GM11168 (cell line): ENCODE measurements around the gene PCDHGC3.

Experiments used
- in situ Hi-C: fragments of 300-500 bp; cut with MboI; formaldehyde crosslinking; loops from one replicate; pipeline ENCODE4 v1.12.0; 2022; ENCODE audit warnings: low sequenced_read_pairs; ENCODE audit not compliant: unreplicated experiment

The PCDHGC3 gene

DNA sequence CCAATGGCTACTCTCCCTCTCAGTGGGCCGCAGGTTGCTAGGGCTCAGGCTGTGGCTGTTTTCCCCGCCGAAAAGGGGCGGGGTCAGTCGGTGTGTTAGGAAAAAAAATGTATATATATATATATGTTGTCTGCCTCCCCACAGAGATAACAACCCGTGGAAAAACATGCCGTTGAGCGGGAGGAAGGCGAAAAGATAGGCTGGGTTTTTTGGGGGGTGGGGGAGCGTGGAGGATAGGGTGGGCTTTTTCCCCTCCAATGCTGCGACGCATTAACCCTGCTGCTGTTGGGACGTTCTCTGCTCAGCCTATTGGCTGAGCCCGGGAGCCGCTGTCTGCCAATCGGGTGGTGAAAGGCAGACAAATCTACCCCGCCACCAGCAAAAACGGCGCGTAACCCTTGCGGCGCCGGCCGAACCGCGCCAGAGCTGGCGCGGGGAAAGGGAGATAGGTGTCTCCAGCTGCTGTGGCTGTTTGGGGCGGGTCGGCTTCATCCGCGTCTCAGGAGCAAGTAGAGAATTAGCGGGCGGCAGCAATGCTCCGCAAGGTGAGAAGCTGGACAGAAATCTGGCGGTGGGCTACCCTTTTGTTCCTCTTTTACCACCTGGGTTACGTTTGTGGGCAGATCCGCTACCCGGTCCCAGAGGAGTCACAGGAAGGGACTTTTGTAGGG lies 9.0 kb downstream of the PCDHGC3 start, which contains the start of gene PCDHGC4:
TSS of gene PCDHGC4 (plus strand) at position 390 of the 671 bp plus-strand sequence. CDS start at position 534, 144 bp downstream.
- in situ Hi-C loops, result no loop called here

DNA sequence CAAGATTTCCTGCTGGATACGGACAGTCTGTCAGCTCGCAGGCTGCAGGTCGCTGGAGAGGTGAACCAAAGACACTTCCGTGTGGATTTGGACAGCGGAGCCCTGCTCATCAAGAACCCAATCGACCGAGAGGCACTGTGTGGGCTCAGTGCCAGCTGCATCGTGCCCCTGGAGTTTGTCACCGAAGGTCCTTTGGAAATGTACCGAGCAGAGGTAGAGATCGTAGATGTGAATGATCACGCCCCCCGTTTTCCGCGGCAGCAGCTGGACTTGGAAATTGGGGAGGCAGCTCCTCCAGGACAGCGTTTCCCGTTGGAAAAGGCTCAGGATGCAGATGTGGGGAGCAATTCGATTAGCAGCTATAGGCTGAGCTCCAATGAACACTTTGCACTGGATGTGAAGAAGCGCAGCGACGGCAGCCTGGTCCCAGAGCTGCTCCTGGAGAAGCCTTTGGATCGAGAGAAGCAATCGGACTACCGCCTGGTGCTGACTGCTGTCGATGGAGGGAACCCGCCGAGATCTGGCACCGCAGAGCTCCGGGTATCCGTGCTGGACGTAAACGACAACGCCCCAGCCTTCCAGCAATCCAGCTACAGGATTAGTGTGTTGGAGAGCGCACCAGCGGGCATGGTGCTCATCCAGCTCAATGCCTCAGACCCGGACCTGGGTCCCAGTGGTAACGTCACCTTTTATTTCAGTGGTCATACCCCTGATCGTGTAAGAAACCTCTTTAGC lies 9.7 kb downstream of the PCDHGC3 start:
- in situ Hi-C loops, result no loop called here

DNA sequence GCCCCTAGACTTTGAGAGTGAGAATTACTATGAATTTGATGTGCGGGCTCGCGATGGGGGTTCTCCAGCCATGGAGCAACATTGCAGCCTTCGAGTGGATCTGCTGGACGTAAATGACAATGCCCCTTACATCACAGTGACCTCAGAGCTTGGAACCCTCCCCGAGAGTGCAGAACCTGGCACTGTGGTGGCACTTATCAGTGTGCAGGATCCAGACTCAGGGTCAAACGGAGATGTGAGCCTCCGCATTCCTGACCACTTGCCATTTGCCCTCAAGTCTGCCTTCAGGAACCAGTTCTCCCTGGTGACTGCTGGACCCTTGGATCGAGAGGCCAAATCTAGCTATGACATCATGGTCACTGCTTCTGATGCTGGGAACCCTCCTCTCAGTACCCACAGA lies 10.3 kb downstream of the PCDHGC3 start:
- in situ Hi-C loops, result no loop called here

DNA sequence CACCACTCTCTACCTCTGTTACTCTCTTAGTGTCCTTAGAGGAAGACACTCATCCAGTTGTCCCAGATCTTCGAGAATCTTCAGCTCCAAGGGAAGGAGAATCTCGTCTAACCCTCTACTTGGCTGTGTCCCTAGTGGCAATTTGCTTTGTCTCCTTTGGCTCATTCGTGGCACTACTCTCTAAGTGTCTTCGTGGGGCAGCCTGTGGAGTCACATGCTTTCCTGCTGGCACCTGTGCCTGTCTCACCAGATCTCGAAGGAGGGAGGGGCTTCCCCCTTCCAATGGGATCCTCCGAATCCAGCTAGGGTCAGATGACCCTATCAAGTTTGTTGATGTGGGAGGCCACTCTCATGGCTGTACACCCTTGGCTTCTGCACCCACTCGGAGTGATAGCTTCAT lies 11.4 kb downstream of the PCDHGC3 start:
- in situ Hi-C loops, result no loop called here

DNA sequence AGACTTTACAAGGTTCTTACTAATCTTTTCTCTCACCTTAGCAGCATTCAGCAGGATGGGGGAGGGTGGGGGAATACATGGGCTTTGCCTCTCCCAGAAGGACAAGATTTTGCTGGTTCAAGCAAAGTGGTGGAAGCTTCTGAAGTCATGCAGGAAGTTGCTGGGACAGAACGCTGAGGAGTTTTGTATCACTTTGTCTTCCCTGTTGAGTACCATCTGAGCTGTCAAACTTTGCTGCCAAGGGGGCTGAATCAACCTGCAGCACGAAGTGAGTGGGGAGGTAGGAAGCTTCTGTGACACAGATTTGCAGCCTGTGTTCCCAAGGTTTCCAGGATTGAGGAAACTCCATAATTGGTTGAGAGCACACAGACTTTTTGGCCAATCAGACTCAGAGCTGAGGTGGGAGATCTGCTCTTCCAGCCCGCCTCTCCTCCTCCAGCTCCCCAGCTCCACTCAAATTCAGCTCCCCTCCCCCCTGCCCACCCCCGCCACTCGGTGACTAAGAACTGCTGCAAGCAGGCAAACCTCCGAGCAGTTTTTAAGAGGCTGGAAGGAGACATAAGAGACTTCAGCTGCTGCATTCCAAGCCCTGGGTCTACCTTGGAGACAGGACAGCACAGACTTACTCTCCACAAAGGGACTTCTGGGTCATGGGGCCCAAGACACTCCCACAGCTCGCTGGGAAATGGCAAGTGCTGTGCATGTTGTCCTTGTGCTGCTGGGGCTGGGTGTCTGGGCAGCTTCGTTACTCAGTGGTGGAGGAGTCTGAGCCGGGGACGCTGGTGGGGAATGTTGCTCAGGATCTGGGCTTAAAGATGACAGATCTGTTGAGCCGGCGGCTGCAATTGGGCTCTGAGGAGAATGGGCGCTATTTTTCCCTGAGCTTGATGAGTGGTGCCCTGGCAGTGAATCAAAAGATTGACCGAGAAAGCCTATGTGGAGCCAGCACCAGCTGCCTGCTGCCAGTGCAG lies 13.1 kb downstream of the PCDHGC3 start, which contains the start of gene PCDHGC5:
TSS of gene PCDHGC5 (plus strand) at position 491 of the 971 bp plus-strand sequence. CDS start at position 651, 160 bp downstream.
- in situ Hi-C loops, result no loop called here

DNA sequence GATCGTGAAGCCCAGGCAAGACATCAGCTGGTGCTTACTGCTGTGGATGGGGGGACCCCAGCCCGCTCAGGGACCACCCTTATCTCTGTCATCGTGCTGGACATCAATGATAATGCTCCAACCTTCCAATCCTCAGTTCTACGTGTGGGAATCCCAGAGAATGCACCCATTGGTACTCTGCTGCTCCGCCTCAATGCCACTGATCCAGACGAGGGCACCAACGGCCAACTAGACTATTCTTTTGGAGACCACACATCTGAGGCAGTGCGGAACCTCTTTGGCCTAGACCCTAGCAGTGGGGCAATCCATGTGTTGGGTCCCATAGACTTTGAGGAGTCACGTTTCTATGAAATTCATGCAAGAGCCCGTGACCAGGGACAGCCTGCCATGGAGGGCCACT lies 14.1 kb downstream of the PCDHGC3 start:
- in situ Hi-C loops, result no loop called here

DNA sequence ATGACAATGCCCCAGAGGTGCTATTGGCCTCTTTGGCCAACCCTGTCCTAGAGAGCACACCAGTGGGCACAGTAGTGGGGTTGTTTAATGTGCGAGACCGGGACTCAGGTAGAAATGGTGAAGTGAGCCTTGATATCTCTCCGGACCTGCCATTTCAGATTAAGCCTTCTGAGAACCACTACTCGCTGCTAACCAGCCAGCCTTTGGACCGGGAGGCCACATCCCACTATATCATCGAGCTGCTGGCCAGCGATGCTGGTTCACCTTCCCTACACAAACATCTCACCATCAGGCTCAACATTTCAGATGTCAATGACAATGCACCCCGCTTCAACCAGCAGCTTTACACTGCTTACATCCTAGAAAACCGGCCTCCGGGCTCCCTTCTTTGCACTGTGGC lies 14.5 kb downstream of the PCDHGC3 start:
- in situ Hi-C loops, result no loop called here

DNA sequence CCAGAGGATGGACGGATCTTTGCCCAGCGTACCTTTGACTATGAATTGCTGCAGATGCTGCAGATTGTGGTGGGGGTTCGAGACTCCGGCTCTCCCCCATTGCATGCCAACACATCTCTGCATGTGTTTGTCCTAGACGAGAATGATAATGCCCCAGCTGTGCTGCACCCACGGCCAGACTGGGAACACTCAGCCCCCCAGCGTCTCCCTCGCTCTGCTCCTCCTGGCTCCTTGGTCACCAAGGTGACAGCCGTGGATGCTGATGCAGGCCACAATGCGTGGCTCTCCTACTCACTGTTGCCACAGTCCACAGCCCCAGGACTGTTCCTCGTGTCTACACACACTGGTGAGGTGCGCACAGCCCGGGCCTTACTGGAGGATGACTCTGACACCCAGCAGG lies 15.0 kb downstream of the PCDHGC3 start:
- in situ Hi-C loops, result no loop called here

DNA sequence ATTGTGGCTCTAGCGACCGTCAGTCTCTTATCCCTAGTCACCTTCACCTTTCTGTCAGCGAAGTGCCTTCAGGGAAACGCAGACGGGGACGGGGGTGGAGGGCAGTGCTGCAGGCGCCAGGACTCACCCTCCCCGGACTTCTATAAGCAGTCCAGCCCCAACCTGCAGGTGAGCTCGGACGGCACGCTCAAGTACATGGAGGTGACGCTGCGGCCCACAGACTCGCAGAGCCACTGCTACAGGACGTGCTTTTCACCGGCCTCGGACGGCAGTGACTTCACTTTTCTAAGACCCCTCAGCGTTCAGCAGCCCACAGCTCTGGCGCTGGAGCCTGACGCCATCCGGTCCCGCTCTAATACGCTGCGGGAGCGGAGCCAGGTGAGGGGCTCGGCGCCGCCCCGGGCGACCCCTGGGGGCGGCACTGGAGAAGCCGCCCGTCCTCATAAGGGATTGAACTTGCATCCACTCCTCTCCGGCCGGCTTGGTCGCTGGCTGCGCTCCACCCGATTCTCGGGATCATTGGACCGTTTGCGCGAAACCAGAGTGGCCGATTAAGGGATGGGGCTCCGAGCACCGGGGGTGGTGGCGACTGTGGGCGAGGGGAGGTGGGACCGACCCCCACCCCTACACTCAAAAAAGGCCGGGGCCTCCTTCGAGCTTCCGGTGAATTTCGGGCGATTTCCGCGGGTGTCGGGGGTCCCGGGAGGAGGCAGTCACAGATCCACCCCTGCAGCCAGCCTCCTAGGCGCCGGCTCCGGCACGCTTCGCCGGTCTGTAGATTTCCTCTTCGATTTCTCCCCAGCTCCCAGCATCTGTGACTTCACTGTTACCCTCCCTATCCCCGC lies 15.8 kb downstream of the PCDHGC3 start:
- in situ Hi-C loops, result no loop called here

DNA sequence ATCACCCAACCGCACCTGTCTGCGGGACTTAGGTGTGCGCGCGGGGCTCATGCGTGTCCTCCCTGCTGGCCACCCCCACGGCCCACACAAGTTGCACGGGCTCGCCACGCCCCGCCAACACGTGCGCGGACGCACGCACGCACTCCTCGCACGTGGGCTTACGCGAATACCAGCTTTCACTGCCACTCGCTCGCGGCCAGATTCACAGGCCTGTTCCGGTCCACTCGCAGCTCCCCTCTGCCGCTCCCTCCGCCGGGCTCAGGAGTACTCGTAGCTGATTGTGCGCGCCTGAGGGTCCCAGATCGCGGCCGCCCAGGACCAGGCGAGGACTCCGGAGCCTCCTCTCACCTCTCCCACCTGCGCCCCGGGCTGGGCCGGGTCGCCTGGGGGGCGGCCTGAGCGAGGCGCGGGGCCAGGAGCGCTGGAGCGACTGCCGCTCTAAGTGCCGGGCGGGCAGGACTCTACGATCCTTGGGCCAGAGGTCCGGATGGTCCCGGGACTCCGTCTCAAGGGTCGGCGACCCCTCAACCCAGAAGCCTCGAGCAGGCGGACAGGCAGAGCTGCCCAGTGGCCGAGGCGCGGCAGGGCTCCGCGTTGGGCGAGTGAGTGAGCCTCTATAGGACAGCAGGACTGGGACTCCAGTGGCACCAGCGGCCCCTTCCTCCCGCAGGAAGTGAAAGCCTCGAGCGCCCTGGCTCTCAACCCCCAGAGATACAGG lies 16.6 kb downstream of the PCDHGC3 start:
- in situ Hi-C loops, result no loop called here

DNA sequence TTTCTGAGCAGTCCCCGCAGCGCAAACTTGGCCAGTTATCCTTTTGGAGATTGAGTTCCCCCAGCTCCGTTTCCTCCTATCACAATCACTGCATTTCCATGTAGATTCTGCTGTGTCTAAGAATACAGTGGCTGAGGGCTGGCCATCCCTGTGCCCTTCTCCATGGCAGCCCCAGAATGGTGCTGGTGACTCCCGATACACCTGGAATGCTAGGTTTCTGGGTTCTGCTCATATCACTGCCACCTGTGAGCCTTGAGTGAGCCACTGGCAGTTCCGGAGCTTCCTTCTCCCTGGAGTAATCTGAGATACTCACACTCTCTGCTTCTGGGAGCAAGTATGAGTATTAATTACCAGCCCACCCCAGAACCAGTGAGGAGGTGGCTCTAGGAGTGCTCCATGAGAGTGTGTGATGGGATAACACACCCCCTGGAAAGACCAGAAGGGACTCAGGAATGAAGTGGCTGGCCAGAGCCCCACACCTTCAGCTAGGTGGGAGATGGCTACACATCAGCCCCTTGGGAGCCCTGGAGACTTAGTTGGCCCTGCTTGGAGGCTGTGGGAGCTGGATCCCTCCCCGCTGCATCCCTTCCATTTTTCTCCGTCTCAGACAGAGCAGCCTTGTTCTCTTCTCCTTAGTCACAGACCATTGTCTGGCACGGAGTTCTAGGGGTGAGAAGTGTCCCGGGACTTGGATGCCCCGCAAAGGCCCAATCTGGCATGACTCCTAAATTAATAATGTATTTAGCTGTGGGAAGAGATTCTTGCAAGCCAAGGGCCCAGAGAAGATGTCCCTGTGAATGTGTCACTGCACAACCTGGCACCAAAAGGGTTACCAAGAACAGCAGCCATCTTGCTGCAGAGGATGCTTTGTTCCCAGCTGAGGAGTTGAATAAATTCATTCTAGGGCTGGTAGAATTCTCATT lies 18.0 kb downstream of the PCDHGC3 start:
- in situ Hi-C loops, result no loop called here

DNA sequence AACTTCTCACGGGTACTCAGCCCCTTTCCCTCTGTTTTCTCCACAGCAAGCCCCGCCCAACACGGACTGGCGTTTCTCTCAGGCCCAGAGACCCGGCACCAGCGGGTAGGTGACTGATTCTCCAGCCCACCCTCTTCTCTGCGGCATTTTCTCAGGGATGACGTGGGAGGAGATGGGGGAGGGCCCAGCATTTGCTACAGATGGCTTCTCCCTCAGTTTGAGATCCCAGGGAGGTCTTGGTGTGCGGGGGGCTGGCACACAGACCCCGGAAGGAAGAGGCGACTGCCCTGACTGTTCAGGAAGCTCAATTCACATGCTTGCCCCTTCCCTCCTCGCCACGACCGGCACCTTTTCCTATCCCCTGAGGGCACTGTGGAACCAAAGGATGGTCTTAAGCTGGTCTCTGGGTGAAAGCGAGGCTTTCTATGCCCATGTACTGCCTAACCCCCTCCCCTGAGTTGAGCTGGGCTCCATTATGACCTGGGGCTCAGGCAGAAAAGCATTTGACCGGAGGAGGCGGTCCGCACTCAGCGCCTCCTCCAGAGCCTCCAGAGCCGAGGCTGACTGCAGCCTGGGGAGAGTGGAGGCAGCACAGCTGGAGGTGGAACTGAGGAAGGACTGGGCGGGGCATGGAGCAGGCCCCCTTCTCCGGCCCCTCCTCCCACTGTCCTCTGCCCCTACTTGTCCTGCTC lies 19.1 kb downstream of the PCDHGC3 start:
- in situ Hi-C loops, result no loop called here

DNA sequence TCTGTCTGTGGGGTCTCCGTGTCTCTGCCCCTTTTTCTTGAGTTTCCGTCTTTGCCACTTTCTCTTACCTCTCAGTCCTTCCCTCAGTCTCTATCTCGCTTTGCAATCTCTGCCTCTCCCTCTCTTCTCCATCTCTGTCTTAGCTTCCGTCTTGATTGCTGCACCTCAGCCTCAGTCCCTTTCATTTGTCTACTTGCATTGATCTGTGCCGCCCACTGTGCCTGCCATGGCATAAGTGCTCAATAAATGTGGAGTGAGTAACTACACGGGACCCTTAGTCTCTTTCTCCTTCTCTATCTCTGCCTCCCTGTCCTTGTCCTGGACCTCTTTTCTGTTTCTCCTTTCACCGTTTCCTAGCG lies 19.7 kb downstream of the PCDHGC3 start:
- in situ Hi-C loops, result no loop called here

DNA sequence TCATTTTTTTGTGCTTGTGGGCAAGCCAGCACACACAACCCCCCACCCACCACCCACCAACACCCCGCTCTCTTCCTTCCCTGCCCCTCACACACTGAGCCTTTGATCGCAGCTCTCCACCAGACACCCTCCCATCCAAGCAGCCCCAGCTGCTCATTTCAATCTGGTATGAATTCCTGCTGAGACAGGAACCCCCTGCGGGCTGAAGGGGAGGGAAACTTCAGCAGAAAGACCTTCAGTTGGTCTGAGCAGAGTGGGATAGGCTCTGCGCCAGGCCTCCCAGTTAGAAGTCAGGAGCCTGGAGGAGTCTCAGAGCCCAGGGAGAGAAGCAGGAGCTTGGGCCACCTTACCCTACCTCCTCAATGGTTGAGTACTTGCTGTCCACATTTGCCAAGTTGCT lies 20.3 kb downstream of the PCDHGC3 start:
- in situ Hi-C loops, result no loop called here

DNA sequence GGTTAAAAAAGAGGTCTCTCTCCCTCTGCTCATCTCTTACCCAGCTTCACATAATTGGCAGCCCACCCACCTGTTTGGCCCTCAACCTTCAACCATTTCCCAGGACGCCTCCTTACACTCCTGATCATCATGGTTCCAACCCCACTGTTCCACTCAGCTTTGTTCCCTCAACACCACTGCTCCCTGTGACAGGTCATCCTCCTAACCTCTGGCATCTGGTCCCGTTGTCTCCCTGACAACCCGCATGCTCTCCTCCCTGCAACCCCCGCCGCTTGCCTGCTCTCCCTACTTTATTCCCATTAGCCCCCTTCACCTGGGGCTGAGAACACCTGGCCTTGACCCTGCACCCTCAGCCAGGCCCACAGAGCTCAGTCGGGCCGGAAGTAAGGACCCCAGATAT lies 26.0 kb downstream of the PCDHGC3 start:
- in situ Hi-C loops, result no loop called here

DNA sequence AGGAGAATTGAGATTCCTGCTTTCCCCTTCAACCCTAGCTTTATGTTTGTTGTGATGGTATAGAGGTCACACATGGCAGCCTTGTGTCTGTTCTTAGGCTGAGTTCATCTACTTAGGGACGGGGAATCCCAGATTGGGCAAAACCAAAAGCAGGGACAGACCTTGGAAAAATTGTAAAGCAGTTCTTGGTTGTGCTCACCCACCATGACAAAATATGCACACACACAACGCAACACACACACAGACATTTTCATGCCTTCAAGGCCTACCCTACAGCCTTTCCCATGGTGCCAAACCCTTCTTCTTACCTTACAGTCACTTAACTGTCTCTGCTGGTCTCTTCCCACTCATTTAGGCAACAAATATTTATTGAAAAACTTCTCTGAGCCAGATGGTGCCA lies 27.9 kb downstream of the PCDHGC3 start:
- in situ Hi-C loops, result no loop called here

DNA sequence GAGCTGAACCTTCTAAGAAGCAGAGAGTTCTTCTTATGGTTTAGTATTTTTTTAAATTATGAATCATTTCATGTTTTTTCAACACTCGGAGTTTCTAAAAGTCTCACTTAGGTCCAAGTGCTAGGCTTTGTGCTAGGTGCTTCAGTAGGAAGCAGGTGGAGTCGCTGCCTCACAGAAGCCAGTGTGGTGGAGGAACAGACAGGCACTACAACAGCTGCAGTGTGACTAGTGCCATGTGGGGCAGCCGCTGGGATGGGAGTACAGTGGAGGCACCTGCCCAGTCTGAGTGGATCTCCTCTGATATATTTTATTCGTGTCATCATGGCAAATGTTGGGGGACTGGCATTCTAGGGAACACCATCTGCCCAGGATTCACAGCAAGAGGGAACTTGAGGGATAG lies 28.4 kb downstream of the PCDHGC3 start:
- in situ Hi-C loops, result no loop called here
